GM19035 (cell line): ENCODE measurements around the gene PPCS.

Source experiments
- ATAC-seq: cut with Tn5 transposase; IDR thresholded peaks from one replicate; pipeline ENCODE4 v1.9.1; 2021; ENCODE audit not compliant: unreplicated experiment

Gene PPCS

DNA sequence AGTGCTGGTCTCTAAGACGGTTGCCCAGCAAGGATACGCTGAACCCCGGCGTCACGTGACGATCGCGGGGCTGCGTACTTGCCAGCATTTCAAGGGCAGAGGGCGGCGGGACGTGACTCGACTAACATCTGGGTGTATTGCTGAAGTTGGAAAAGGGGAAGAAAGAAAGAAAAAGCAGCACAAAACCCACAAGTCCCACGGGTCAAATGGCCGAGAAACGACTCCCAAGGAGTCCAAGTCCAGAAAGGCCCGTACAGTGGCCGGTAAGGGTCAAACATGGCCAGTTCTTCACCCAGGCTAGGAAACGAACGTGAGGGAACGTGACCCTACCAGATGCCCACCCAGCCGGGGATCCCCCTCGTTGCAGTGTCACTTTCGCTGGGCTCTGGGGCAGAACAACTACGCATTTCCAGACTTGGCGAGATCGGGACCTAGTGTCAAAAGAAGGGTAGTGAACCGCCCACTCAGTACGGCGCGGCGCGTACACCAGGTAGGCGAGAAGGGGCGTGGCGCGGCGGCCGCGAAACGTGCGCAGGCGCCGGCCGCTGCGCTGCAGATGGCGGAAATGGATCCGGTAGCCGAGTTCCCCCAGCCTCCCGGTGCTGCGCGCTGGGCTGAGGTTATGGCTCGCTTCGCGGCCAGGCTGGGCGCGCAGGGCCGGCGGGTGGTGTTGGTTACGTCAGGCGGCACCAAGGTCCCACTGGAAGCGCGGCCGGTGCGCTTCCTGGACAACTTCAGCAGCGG is at the start of gene PPCS, which contains the start of gene ZMYND12:
Gene PPCS, plus strand, starts transcription at position 534 of the 744 bp plus-strand sequence. Its CDS starts 23 bp downstream, at position 557.
Gene ZMYND12, minus strand, starts transcription at position 13 of the 744 bp plus-strand sequence. CDS start 25 bp downstream, outside the sequence.
- ATAC-seq = peak; percentile 85

DNA sequence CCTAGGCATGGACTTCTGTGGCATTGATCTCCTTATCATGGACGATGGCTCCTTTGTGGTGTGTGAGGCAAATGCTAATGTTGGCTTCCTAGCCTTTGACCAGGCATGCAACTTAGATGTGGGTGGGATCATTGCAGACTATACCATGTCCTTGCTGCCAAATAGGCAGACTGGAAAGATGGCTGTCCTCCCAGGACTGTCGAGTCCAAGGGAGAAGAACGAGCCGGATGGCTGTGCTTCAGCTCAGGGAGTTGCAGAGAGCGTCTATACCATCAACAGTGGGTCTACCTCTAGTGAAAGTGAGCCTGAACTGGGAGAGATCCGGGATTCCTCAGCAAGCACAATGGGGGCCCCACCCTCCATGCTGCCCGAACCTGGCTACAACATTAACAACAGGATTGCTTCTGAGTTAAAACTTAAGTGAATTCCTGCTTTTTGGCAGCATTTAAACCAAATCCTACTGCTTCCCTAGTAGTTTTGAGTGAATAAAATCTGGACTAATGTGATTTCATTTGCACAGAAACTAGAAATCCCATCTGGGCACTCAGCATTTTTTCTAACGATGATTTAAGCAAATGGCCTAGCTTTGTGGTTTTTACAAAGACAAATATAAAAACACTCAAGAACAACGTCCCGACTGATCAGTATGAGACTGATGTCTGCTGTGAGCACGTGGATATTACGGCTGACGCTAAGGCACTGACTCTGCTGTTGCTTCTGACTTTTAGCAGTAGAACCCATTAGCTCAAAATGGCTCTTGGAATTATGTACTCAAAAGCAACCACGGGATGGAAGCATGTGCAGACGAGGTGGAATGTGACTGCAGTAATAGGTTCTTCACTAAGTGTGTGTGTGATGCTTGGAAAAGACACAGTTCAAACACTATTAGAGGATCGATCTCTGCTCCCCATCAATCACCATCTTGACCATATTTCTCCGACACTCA is 41.5 kb upstream of the PPCS start:
- no peak for ATAC-seq

DNA sequence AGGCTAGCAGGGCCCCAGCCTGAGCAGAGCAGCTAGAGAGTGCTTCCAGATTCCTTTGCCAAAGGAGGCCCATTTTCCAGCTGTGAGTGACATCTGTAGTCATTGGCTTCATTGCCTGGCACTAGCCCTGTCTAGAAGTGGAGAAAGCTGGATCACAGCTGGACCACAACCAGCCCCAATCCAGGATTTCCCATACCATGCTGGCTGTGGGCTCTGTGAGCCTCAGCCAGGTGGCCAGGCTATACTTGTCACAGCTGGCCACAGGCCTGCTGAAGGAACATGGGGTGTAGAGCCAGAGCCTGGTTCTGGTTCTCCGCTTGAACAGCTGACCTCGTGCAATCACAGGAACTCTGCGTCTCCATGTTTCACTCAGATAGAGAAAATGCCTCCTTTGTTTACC is 39.2 kb upstream of the PPCS start:
- ATAC-seq = no peak

DNA sequence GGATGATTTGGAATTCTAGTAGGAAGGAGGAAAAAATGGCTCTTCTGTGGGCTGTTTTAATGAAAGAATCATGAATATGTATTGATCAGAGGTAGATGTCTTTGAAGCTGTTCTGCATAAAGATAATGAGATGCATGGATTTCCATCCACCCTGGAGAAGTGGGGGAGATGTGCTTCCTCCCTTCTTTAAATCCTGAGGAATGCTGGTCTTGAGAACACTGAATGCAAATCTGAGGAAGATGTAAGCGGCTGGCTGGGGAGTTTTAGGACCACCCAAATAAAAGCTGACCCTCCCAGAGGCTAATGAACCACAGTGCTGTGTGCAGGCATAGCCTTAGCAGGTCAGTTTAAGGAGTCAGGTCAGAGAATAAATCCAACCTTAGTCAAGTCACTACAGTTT is 37.8 kb upstream of the PPCS start:
- ATAC-seq = no peak

DNA sequence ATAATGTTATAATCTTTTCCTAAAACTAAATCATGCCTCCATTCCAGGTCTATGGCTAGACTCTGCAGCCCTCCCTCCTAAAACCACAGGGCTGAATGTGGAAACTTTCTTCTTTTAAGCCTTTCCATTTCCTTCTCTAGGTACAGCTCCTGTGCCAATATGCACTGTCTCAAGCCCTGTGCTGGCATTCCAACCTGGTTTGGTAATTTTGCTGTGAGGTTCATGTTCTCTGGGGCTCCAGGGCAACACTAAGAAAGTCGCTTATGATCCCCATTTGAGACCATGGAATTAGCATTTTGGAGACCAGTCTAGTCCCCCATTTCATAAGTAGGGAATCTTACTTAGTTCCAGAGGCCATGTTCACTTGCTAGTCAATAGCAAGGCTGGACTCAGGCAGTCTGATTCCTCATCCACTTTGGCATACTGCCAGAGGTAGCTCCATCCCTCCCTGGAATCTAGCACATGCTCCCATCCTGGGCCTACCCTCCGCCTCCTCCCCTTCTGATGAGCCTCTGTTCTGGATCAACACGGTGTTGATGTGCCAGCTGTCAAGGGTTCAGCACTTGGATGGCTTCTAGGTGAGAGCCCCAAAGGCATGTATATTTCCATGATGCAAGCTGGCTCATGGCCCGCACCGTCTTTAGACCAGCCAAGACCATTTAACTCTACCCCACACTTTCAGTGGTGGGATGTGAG is 37.1 kb upstream of the PPCS start:
- ATAC-seq = no peak

DNA sequence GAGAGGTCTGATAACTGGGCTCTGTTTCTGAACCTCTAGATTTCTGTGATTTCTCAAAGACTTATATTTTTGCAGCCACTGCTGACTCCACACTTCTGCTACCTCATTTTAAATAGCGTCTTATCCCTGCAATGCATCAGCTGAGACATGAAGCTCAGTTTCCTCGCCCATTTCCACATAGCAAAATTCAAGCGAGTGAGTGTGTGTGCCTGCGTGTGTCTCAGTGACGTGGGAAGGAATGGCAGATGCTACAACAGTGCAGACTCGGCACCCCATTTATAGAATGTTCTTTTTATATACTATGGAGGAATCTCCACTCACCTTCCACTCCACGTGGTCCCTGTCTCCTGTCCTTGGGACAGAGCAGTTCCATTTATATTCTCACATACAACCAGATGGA is 36.2 kb upstream of the PPCS start:
- no peak for ATAC-seq

DNA sequence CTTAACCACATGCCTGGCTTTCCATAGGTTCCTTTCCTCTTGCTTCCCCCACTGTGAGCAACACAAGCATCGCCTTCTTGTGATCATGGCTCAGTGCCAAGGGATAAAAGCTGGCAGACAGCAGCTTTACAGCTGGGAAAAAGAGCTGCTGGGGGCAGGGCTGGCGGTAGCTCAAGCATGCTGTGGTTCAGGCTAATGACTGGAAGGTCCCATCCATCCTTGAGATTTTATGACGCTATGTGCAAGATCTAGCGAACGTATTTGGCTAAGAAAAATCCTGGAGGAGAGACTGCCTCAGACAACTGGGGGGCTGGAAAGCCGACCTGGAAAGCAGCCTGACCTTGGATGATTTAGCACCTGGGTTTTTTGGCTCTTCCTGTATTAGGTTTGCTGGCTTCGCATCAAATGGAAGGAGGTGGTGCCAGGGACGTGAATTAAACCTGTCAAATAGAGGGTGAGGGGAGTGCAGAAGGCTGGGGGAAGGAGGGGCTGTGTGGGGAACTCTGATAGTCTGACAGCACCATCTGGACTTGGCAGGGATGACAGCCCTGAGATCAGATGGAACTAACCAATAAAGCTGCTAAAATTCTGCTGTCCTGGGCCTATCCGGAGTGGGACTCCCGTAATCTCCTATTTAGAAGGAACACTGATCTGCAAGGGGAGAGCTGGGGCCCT is 35.3 kb upstream of the PPCS start:
- ATAC-seq = no peak

DNA sequence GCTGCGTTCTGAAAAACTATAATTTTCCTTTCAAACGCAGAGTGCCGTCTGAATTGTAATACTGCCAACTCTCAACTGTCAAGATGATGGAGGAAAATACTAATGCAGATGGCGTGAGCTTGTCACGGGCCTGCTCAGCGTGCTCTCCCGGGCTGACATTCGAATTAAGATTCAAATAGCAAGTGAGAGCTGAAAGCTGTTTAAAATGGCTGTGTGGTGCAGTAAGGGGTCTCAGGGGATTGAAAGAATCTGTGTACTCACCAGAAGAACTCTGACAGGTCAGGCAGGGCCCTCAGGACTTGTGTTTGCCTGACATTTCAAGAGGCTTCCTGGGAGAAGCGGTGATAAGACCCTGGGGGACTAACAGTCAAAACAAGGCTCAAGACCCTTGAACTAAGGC is 33.6 kb upstream of the PPCS start:
- no peak for ATAC-seq

DNA sequence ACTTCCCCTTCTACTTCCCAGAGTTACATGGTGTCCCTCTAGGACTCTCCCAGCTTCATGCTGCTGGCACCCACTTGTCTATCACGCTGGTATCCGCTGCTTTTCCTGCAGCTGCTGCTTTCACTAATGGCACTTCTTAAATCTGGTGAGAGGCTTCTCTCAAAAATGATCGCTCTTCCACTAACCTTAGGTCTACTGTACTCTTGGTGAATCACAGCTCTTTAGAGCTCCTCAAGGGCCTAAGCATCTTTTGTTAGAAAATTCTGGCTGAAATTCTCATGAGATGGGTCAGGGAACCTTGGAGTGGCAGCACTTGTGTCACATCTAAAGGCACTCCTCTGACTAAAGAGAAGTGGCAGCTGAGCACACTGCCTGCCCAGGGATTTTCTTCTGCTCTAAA is 32.7 kb upstream of the PPCS start:
- no peak for ATAC-seq

DNA sequence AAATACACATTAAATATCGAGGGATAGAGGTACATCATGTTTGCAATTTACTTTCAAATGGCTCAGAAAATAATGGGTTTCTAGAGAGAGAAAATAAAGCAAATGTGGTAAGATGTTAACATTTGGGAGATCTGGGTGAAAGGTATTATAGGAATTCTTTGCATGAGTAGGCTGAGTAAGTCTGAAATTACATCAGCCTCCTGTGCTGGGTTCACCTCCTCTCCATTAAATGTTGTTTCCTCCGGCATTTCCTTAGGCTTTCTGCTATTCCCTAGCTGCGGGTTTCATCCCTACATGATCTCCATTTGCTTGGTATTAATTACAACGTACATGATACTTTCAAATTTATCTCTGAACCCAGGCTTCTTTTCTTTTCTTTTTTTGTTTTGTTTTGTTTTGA is 32.1 kb upstream of the PPCS start:
- no peak for ATAC-seq

DNA sequence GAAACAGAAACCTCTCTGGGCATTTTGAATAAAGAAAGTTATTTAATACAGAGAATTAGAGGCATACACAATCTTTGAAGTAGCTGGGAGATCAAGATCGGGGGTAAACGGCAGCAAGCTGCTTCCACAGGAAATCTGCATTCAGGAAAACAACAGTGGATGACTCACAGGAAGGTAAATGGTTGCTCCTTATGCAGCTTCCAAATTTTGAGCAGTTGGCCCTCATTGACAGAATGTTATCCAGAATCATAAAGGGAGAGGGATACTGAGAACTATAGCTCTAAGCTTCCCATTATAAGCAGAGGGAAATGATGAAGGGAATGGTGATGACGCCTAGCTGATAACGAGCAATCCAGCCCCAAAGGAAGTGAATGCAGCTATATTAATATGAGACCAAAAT is 29.1 kb upstream of the PPCS start:
- no peak for ATAC-seq

DNA sequence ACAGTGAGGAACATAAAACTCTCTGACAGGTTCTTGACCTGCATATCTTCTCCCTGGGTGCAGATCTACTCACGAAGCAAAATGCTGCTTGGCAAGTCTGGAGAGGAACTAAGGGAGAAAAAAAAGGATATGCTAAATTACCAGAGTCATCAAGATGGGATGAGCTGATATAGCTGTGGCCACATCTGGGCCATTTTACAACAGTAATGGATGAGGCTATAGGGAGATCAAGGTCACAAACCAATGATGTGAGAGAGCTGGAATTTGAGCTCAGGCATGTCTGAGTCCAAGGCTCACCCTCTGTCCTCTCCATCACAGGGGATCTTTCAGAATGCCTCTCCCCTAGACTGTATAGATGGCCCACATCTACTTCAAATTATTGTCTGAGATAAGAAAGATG is 26.7 kb upstream of the PPCS start:
- no peak for ATAC-seq

DNA sequence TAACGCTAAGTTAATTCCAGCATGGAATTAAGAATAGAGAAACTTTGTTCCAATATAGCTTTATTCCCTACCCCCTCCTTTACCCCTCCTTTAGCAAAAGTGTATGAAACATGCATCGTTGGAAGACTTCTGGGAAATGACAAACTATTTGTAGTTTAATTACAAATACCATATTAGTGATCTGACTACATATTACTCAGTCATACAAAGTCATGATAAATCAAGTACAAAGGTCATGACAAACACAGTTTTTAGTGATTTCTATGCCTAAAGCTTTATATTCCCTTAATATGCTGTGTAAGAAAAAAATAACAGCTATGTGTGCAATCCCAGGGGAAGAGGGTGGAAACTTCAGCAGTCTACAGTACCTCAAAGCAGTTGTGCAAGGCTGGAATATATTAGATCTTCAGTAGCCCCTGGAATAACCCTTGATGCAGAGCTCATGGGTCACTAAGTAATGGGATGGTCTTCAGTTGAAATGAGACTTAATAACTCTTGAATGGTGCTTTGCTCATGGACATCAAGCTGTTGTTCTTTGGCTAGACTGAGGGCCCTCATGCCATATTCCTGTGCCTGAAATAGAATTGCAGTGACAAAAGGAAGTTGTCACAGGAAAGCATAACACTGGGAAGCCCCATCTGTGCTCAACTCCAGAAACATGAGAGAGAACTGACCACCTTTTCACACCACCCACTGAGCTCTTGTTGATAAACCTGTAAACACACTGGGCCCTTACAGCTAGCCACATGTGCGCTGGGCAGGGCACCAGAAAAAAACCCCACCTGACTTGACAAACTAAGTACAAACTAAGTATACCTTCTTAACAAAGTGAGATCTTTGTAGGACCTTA is 25.8 kb upstream of the PPCS start:
- no peak for ATAC-seq

DNA sequence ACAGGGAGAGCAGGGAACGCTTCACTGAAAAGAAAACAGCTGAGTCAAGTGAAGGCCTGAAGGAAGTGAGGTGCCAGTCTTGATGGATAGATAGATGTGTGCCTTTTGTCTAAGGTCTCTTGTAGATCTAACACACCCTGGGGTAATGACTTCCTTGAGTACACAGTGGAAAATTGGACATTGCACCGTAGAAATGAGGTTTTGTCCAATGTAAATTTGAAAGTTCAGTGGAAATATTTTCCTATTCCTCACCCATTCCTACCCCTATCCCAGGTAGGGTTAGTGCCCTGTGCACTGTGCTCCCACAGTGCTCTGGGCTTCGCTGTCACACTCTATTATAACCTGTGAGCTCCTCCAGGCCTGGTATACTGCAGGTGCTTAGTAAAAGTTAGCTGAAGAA is 24.8 kb upstream of the PPCS start:
- no peak for ATAC-seq

DNA sequence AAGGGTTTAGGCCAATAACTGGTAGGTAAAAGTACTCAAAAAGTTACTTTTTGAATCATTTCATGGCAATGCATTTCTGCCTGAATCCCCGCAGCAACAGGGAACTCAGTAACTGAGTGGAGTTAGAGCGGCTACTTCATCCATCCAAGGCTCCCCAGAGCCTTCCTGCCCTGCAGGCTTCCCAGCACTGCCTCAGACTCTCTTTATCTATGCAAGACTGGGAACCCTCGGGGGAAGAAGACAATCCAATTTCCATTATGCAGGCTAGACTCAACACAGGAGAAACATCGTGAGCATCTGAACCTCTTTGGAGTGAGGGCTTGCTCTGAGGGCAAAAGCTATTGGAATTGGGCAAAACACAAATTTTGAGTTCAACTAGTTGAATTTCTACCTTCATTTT is 23.6 kb upstream of the PPCS start:
- ATAC-seq = no peak

DNA sequence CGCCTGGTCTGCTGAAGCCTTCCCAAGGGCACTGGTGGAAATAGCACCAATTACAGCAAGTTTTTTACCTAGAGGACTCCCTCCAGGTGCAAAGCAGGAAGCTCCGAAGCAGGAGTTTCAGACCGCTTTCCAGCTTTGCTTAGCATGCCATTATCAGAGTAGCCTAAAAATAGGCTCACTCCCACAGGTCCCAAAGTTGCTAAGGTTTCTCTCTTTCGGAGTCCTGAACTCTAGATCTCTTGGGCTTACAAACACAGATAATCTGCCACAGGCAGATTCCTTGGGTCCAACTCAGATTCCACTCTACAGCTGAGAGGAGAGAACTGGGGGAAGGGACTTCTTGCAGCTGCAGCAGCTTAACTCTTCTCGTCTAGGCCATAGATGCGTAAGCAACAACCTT is 23.0 kb upstream of the PPCS start:
- no peak for ATAC-seq

DNA sequence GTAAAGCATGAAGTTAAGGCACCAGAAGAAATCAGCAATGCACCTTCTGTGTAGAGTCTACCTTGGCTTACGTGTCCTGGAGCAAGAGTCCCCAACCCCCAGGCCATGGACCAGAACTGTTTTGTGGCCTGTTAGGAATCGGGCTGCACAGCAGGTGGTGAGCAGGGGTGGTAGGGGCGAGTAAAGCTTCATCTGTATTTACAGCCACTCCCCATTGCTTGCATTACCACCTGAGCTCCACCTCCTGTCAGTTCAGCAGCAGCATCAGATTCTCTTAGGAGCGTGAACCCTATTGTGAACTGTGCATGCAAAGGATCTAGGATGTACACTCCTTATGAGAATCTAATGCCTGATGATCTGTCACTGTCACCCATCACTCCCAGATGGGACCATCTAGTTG is 22.0 kb upstream of the PPCS start:
- no peak for ATAC-seq

DNA sequence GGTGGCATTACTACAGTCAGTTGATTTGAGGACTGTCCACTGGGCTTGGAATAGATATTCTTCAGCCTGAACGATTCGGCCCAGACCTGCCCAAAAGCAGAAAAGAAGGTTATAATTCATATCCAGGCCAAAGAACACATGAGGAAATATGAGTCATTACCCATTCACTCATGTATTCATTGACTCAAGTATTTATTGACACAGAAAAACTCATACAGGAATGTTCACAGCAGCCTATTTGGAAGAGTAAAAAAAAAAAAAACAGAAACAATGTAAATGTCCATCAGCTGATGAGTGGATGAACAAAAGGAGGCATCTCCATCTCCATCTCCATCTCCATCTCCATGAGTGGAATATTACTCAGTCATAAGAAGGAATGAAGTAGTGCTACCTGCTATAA is 16.4 kb upstream of the PPCS start:
- ATAC-seq = no peak

DNA sequence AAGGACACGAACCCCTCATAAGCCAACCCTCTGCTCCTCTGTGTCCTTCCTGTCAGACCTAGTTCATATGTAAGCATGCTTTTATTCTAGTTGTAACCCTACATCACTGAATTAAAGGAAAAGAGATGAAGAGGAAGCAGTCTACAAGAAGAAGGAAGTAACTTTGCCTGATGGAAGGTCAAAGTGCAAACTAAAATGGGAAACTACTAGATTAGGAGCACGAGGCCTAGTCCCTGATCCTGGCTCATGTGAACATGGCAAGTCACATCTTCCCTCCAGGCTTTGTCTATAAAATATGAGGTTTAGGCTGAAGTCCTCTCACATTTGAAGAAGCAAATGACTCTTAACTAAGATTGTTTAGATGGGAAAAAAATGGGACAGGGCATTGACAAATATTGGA is 13.7 kb upstream of the PPCS start:
- ATAC-seq = no peak

DNA sequence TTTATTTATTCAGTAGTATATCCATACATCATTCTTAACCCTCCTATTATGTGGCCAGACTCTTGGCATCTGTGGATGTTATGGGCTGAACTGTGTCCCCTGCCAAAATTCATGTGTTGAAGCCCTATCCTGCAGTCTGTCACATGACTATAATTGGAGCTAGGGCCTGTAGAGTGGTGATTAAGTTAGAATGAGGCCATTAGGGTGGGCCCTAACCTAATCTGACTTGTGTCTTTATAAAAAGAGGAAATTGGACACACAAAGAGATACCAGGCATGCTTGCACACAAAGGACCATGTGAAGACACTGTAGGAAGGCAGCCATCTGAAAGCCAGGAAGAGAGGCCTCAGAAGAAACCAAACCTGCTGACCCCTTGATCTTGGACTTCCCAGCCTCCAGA is 7.1 kb upstream of the PPCS start:
- ATAC-seq = no peak
